A172 (cell line): ENCODE data around the gene RBM6. TPM values are rescaled to one million over a fixed set of nuclear protein-coding genes. Genes with fewer than 3 reads are reported as not detected.
"Not testable (repeated sequence)": the region's sequence is repeated elsewhere in the genome, so short reads cannot be mapped to it uniquely, and the experiment has no call there.

Experiments
- DNase-seq: peaks from one replicate; pipeline ENCODE4 v3.0.0-alpha.2; 2015; ENCODE audit warnings: low spot score
- total RNA-seq: library from RNA; depleted of rRNA; stranded (reverse); fragments of >200 nt; shearing (Covaris generic); gene quantifications from 2 replicates; pipeline ENCODE4 v1.2.3, GENCODE V29; 2014; rRNA removed

The RBM6 gene
- total RNA-seq = 31.8 and 36.6 TPM in 2 replicates

GRCh38 chr3:49939858-49940666 is at the start of gene RBM6:
Gene RBM6 (plus strand): TSS chr3:49940150. CDS start chr3:49962642, 22,492 bp downstream.
- peak; percentile 96 for DNase-seq

DNA sequence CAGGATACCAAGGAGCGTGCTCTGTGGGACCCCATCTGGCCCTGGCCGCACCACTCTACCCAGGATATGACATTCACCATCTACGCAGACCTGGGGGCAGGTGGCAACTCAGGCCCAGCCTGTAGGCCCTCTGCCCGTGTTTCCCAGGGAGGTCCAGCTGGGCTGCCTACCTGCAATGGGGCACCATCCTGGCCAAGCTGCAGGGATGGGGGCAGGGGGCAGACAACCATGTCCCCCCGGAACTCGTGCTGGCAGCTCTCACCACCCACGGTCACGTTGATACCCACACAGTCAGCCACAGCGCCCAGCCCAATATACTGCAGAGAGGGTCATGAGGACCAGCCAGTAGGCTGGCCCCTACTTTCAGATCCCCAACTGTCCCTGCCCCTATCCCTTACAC is 44.2 kb upstream of the RBM6 start:
- DNase-seq = no peak

DNA sequence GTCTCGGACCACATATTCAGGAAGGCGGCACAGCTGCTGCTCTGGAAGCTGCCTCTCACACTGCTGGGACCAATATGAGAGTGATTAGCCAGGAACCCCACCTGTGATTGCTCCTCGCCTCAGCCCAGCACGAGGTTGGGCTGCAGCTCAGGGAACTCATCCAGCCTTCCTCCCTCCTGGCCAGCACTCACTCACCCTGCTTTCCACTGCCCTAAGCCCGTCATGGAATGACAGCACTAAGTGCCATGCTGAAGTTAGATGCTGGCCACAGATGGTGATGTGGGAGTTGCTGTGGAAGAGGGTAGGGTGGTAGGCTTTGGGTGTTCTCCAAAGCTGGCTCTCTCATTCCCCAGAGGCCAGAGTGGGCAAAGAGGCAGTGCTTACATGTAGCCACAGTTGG is 43.6 kb upstream of the RBM6 start:
- DNase-seq = no peak

- no peak for DNase-seq
These were observed 41.0 kb upstream of the RBM6 start for GRCh38 chr3:49898991-49899390.

DNA sequence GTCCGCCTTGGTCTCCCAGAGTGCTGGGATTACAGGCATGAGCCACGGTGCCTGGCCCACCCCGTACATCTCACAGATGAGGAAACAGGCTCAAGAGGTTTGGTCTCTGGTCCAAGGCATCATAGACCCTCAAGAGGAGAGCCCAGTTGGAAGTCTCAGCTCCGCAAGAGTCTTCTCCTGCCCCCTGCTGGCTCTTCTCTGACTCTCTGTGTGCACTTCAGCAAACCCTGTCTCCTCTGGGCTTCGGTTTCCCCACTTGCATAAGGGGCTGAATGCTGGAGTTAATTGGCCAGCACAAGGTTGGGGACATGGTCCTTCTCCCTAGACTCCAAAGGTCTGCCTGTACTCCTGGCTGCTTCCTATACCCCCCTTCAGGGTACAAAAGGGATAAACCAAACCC is 40.1 kb upstream of the RBM6 start:
- DNase-seq = no peak

- DNase-seq = peak; percentile 91
These were observed 39.3 kb upstream of the RBM6 start for GRCh38 chr3:49900491-49901153.

DNA sequence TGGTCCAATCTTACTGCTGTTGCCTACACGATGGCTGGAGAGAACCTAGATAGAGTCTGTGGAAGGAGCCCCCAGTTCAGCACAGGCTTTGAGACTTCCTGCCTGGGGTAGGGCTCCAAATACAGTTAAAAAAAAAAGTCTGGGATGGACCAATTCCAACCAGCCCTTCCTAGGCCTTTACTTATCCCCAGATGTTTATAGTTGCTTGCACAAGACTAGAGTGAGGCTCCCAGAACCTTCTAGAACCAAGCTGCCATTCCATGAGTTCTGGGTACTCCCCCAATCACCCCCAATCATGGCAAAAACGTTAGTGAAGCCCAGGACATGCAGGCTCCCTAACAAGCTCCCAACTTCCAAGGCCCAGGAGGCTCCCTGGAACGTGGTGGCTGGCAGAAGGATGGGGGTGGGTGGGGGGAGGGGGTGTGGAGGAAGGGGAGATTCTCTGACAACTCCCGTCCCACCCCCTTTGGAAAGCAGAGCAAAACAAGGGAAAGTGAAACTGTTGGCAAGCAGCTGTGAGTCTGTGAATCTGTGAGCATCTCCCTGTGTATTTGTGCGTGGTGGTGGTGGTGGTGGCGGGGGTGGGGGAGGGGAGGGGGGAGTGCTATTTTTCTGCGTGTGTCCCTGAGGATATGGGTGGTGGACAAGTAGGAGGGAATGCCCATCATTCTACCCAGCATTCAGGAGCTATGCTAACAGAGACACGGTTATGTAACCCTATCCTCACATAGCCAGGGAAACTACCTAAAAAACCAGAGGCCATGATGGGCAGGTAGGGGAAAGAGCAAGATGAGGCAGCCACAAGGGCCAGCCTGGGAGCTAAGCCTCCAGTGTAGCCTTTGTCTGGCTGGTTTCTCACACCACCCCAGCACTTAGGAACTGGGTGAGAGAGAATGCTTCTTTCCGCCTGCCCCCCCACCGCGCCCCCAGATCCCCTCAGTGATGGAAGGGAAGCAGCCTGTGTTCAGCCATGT is 38.3 kb upstream of the RBM6 start:
- no peak for DNase-seq

- no peak for DNase-seq
These were observed 37.2 kb upstream of the RBM6 start for GRCh38 chr3:49902511-49903345.

- DNase-seq = no peak
These were observed 36.2 kb upstream of the RBM6 start, which contains the start of gene MST1R for GRCh38 chr3:49903451-49904424. Gene MST1R (minus strand): TSS chr3:49903873. CDS start chr3:49903609, 264 bp downstream.

DNA sequence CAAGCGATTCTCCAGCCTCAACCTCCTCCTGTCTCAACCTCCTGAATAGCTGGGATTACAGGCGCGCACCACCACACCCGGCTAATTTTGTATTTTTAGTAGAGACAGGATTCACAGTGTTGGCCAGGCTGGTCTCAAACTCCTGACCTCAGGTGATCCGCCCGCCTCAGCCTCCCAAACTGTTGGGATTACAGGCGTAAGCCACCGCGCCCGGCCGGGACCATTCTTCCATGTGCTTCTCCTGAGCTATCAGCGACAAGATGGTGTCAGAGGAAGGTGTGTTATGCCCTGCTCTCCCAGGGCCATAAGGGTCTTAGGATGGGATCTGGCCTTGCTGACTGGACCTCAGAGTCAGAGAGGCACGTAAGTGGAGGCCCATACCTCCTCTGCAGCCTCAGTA is 35.5 kb upstream of the RBM6 start:
- DNase-seq = not testable (repeated sequence)

DNA sequence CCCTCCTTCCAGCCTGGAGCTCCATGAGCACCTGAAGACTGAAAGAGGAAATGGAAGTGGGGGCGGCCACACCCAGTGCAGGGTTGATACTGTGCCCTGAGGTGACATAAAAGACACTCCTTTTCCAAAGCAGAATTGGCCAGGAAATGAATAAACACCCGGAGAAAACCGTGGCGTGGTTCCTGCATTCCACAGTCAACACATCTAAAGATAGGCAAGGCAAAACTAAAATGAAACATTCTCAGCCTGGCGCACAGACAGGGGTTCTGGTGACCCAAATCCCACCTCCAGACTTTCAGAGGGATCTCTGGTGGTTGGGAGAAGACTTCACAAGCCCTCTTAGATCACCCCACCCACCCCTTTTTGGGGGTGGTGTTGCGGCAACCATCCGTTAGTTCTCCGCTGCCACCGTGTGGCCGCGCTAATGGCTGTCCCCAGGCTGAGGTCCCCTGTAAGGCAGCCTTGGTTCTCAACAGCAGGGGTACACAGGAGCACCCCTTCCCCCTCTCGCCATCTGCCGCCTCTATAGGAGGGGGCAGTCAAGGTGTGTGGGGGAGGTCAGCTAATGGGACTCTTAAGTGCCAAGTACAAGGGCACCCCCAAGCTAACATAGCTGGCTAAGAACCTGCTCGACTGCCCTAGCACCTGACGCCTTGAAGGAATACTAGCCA is 33.7 kb upstream of the RBM6 start:
- peak; percentile 68 for DNase-seq

DNA sequence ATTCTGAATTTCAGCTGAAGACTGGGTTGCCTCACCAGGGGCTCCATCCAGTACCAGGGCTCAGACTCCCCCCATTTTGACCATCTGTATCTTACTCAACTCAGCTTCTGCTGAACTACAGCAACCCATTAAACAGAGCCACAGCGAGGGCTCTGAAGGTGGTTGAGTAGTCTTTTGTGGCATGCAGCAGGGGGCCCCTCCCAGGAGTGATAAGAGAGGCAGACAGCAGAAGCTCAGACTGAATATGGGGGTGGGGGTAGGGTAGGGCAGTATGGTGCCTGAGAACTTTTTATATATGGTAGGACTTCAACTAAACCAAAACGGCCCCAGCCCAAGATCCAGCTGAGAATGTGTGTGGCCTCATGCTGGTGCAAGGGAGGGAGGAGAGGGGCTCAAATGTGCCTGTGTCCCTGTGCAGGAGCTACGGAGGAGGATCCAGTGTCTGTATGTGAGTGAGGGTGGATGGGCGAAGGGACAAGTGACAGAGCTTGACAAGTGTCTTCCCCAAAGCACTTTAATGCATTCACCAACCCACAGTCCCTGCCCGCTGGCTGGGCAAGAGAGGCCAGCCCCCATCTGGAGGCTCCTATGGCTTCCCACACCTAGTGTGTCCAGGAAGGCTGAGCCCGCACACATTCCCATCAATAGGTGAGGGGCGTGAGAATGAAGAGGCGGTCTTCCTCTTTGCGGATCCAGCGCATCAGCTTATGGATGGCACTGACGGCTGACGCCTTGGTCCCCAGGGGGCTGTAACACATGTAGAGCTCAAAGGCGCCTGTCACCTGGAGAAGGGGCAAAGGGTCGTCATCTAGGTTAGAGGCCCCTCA is 31.4 kb upstream of the RBM6 start:
- no peak for DNase-seq

GRCh38 chr3:49910409-49911123 is 29.4 kb upstream of the RBM6 start:
- DNase-seq = no peak

GRCh38 chr3:49911124-49911420 is 28.9 kb upstream of the RBM6 start:
- DNase-seq = no peak

DNA sequence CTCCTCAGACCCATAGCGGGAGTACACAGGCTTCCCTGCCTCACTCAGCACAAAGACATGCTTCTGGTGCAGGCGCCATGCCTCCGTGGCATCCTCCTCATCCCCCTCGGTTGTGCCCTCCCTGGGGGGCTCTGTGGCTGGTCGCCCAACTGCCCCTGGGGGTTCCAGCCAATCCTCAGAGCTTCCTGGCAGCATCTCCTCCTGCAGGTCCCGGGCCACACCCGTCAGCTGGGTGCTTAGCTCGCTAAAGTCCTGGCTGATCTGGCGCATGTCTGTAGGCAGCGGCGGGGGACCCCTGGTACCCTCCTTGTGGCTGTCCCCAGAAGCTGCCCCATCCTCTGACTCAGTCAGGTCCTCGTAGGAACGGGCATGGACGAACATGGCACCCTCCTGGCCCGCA is 28.3 kb upstream of the RBM6 start:
- DNase-seq = no peak

GRCh38 chr3:49912881-49913281 is 27.1 kb upstream of the RBM6 start:
- no peak for DNase-seq

DNA sequence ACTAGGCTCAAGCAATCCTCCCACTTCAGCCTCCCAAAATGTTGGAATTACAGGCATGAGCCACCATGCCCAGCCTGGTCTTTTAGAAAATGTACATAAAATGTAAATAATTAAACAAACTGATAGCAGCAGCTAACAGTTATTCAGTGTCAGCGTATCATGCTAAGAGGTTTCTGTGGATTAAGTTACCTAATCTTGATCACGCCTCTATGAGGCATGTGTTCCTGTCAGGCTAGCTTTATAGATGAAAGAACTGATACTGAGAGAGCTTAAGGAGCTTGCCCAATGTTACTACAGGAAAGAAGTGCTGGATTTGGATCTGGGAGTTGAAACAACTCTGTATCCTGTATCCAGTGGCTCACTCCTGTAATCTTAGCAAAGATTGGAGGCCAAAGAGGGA is 25.0 kb upstream of the RBM6 start:
- no peak for DNase-seq

GRCh38 chr3:49916686-49917085 is 23.3 kb upstream of the RBM6 start:
- DNase-seq = no peak
